Natural killer cell (primary cell): ENCODE data around the gene SYCE3. TPM values are rescaled to one million over a fixed set of nuclear protein-coding genes. Genes with fewer than 3 reads are reported as not detected.

ENCODE experiments used
- ATAC-seq, 3 donors: fragments of 150-1000 bp in 2 of 3; fragments of 200-7000 bp in 1 of 3; cut with Tn5 transposase; 1 replicate in 1 of 3; 2 replicates in 2 of 3; pipeline ENCODE4 v1.10.0; 2021; ENCODE audit warnings: mild to moderate bottlenecking in 2 of 3, moderate library complexity in 2 of 3
- DNase-seq, 2 donors: peaks; one replicate each; pipeline versions ENCODE4 v3.0.0 to v3.0.0-alpha.2; 2013 to 2021; ENCODE audit warnings: mixed read lengths in 1 of 2
- H3K27ac ChIP-seq: one replicate; pipeline ENCODE4 v1.5.1; 2013; ENCODE audit warnings: mild to moderate bottlenecking, low read length
- H3K27me3 ChIP-seq: one replicate; pipeline ENCODE4 v1.6.1; 2013; ENCODE audit warnings: low read length; ENCODE audit not compliant: control insufficient read depth, insufficient read depth
- H3K36me3 ChIP-seq: one replicate; pipeline ENCODE4 v1.6.1; 2013; ENCODE audit warnings: low read length; ENCODE audit not compliant: control insufficient read depth, insufficient read depth
- H3K4me1 ChIP-seq: one replicate; pipeline ENCODE4 v1.6.1; 2013; ENCODE audit warnings: low read length; ENCODE audit not compliant: control insufficient read depth, insufficient read depth
- H3K4me3 ChIP-seq: one replicate; pipeline ENCODE4 v1.5.1; 2013; ENCODE audit warnings: low read length
- H3K9me3 ChIP-seq: one replicate; pipeline ENCODE4 v1.6.1; 2013; ENCODE audit warnings: low read length; ENCODE audit not compliant: control insufficient read depth, insufficient read depth
- H3K27ac Mint-ChIP-seq, 2 donors: one replicate each; pipeline ENCODE4 v1.8.0; 2022; ENCODE audit warnings: mild to moderate bottlenecking in 2 of 2, mixed read lengths in 2 of 2, moderate library complexity in 1 of 2
- H3K27me3 Mint-ChIP-seq, 2 donors: one replicate each; pipeline ENCODE4 v1.8.0; 2022; ENCODE audit warnings: low read depth in 2 of 2, mixed read lengths in 2 of 2
- H3K36me3 Mint-ChIP-seq: one replicate; pipeline ENCODE4 v1.8.0; 2022; ENCODE audit warnings: mixed read lengths
- H3K4me1 Mint-ChIP-seq, 2 donors: one replicate each; pipeline ENCODE4 v1.8.0; 2022; ENCODE audit warnings: mixed read lengths in 2 of 2
- H3K4me3 Mint-ChIP-seq: one replicate; pipeline ENCODE4 v1.8.0; 2022; ENCODE audit warnings: mild to moderate bottlenecking, moderate library complexity, mixed read lengths
- H3K9me3 Mint-ChIP-seq, 2 donors: one replicate each; pipeline ENCODE4 v1.8.0; 2022; ENCODE audit warnings: mixed read lengths in 2 of 2
- WGBS: methylation state at CpG from one replicate; pipeline ENCODE4 v1.1.7; 2013; ENCODE audit warnings: missing lambda C conversion rate; ENCODE audit not compliant: insufficient coverage; 5-methylcytosine and 5-hydroxymethylcytosine counted together
- intact Hi-C: fragments of 100-400 bp; cut with micrococcal nuclease; formaldehyde crosslinking; loops from one replicate; pipeline ENCODE4 v1.14.2; 2022
- total RNA-seq, 4 donors: library from RNA; stranded (reverse); fragments of 120-200 nt in 1 of 4; gene quantifications; one replicate each; pipeline versions ENCODE4 v1.2.3 to v1.2.4, GENCODE V29; 2013 to 2022
- TF ChIP-seq, protein P1 (sequence below): fragments of 200-600 bp; IDR thresholded peaks from one replicate; pipeline ENCODE4 v1.8.0; 2022; ENCODE audit warnings: antibody characterized with exemption

SYCE3 gene
- total RNA-seq, 3 donors from 2014 or later (not counting 1 experiment from before 2014, with no cell fraction given), result not detected

GRCh38 chr22:50526834-50527801, 35.6 kb downstream of the SYCE3 start:
- Histone ChIP-seq H3K36me3 (peaks cover 15% of the 10 kb centered on the region), H3K27me3 (no peaks in the 10 kb centered on the region), H3K27ac (peak overlapping the region; percentile 93), H3K4me3 (peak overlapping the region; percentile 76), H3K9me3 (no peaks in the 10 kb centered on the region), H3K4me1 (peaks cover 65% of the 10 kb centered on the region)
- Mint-ChIP-seq H3K36me3 (no peaks in the 10 kb centered on the region), H3K27me3 (peaks cover 0 to 6% of the 10 kb centered on the region in 2 donors), H3K4me3 (peak overlapping the region; percentile 83), H3K9me3 (no peaks in the 10 kb centered on the region), H3K4me1 (peaks cover 26 to 41% of the 10 kb centered on the region in 2 donors), H3K27ac (peak overlapping the region; percentile 84 to 91)
- WGBS, result 30% methylated on average over 29 of the region's 29 CpGs
- TF ChIP-seq, protein P1, sequence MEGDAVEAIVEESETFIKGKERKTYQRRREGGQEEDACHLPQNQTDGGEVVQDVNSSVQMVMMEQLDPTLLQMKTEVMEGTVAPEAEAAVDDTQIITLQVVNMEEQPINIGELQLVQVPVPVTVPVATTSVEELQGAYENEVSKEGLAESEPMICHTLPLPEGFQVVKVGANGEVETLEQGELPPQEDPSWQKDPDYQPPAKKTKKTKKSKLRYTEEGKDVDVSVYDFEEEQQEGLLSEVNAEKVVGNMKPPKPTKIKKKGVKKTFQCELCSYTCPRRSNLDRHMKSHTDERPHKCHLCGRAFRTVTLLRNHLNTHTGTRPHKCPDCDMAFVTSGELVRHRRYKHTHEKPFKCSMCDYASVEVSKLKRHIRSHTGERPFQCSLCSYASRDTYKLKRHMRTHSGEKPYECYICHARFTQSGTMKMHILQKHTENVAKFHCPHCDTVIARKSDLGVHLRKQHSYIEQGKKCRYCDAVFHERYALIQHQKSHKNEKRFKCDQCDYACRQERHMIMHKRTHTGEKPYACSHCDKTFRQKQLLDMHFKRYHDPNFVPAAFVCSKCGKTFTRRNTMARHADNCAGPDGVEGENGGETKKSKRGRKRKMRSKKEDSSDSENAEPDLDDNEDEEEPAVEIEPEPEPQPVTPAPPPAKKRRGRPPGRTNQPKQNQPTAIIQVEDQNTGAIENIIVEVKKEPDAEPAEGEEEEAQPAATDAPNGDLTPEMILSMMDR, result no peak
- DNase-seq (peak in 1 of 2 donors; percentile 58), ATAC-seq (peak in 1 of 3 donors; percentile 3)
- intact Hi-C loops, result loop anchor here (5.0 kb wide), 1 partner anchor 35 kb away; the partner anchor contains the start of gene SYCE3

DNA sequence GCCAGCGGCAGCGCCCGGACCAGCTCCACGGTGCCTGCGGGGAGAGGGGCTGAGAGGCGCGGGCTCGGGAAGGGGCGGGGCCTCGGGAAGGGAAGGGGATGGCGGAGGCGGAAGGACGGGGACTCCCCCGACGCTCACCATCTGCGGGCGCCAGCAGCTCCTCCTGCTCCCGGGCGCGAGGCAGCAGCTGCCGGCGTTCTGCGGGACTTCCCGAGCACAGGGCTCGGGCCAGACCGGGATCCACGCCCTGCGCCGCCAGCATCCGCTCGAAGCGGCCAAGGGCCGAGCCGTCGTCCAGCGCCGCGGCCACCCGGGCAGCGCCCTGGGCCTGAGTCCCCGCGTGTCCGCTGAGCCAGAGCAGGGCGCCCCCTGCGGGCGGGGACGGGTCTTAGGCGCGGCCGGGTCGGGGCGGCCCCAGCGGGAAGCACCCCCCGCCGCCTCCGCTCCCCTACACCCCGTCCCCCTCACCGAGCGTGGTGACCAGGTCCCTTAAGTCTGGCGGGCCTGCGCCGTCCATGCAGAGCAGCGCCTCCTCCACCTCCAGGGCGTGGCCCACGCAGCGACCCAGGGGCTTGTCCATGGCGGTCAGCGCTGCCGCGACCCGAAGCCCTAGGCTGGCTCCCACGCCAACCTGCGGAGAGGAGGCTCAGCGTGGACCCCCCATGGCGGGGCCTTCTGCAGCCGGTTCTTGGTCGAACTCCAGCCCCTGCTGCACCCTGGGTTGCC, 36.4 kb downstream of the SYCE3 start:
- under 1% methylated on average over 77 of the region's 77 CpGs for WGBS
- Mint-ChIP-seq H3K4me1 (peaks cover 26 to 39% of the 10 kb centered on the region in 2 donors), H3K36me3 (no peaks in the 10 kb centered on the region), H3K9me3 (no peaks in the 10 kb centered on the region), H3K27ac (peak overlapping the region; percentile 84 to 91), H3K4me3 (peak overlapping the region; percentile 90), H3K27me3 (peaks cover 0 to 6% of the 10 kb centered on the region in 2 donors)
- Histone ChIP-seq H3K27me3 (no peaks in the 10 kb centered on the region), H3K9me3 (no peaks in the 10 kb centered on the region), H3K27ac (peak overlapping the region; percentile 93), H3K36me3 (peaks cover 23% of the 10 kb centered on the region), H3K4me1 (peaks cover 57% of the 10 kb centered on the region), H3K4me3 (peak overlapping the region; percentile 76)
- intact Hi-C loops, result loop anchor here (5.0 kb wide), 1 partner anchor 36 kb away; the partner anchor contains the start of gene SYCE3
- ATAC-seq, result peak; percentile 46 to 61 (median 52)
- DNase-seq, result peak; percentile 79 to 92
- TF ChIP-seq, protein P1, result peak; percentile 84

- peaks cover 23% of the 10 kb centered on the region for H3K36me3 ChIP-seq
These were observed 36.9 kb downstream of the SYCE3 start for GRCh38 chr22:50525858-50526107.

More at GRCh38 chr22:50525858-50526107, 36.9 kb downstream of the SYCE3 start:
- no peaks in the 10 kb centered on the region for H3K9me3 Mint-ChIP-seq
- peaks cover 0 to under 1% of the 10 kb centered on the region in 2 donors for H3K27me3 Mint-ChIP-seq
- intact Hi-C loops, result loop anchor here (1.0 to 5.0 kb wide), 2 partner anchors 17 to 37 kb away; partner anchors contain the start of genes NCAPH2 and SYCE3
- peaks cover 26 to 34% of the 10 kb centered on the region in 2 donors for H3K4me1 Mint-ChIP-seq
- Histone ChIP-seq H3K4me3 (peak overlapping the region; percentile 42), H3K4me1 (peaks cover 53% of the 10 kb centered on the region), H3K27ac (peak overlapping the region; percentile 60), H3K9me3 (no peaks in the 10 kb centered on the region), H3K27me3 (no peaks in the 10 kb centered on the region)
- no peaks in the 10 kb centered on the region for H3K36me3 Mint-ChIP-seq
- H3K4me3 Mint-ChIP-seq, result peak overlapping the region; percentile 90
- no peak for ATAC-seq
- H3K27ac Mint-ChIP-seq, result peak overlapping the region; percentile 84 to 91
- TF ChIP-seq, protein P1, result no peak
- DNase-seq, result no peak
- 0% methylated on average over 33 of the region's 33 CpGs for WGBS
